GM19035 (cell line): ENCODE results near the gene KRTAP12-2.
"Not testable (repeated sequence)": the region's sequence is repeated elsewhere in the genome, so short reads cannot be mapped to it uniquely, and the experiment has no call there.

Experiments
- ATAC-seq: cut with Tn5 transposase; IDR thresholded peaks from one replicate; pipeline ENCODE4 v1.9.1; 2021; ENCODE audit not compliant: unreplicated experiment

The KRTAP12-2 gene

DNA sequence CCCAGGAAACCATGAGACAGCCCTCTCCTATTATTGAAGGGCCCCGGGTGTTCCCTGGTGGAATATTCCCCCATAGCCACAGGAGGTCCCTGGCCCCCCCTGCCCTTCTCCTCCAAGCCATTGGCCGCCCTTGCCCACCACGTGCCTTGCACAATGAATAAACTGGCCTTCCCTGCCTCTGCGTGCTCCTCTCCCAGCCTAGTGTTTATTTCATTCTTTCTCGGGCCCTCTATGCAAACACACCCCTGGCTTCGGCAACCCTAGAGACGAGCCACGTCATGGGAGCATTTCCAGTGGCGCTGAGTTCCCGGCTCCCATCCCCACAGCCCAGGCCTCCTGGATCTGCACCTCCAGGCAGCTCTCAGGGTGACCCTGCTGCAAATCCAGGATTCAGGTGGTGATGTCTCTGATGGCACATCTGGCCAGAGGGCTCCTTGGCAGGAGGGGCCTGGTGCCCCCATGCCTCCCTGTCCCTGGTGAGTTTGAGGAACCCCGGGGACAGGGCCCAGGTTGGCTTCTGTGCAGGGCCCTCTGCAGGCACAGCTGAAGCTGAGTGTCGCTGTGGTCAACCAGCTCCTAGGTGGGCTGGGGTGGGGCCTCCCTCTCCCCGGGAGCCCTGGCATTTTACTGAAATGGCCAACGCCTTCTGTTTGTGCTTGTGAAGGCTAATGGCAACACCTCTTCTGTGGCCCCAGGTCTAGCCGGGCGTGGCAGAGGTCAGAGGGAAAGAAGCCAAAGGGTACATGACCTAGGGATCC lies 36.4 kb upstream of the KRTAP12-2 start:
- ATAC-seq, result no peak

DNA sequence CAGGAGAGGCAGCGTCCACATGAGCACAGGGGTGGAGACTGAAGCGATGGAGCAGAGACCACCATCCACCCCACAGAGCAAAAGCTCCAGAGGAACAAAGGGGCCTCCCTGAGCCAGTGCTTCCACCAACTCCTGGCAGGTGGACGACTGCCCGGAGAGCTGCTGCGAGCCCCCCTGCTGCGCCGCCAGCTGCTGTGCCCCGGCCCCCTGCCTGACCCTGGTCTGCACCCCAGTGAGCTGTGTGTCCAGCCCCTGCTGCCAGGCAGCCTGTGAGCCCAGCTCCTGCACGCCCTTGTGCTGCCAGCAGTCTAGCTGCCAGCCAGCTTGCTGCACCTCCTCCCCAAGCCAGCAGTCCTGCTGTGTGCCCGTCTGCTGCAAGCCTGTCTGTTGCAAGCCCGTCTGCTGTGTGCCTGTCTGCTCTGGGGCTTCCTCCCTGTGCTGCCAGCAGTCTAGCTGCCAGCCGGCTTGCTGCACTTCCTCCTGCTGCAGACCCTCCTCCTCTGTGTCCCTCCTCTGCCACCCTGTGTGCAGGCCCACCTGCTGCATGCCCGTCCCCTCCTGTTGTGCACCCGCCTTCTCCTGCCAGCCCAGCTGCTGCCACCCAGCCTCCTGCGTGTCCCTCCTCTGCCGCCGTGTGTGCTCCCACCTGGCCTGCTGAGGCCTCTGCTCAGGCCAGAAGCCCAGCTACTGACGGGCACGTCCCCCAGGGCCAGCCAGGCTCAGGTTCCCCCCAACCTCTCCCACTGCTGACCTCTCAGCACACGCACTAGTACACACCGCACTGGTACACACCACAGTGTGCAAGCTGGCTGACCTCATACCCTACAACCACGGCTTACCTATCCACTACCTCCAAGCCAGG lies 35.6 kb upstream of the KRTAP12-2 start:
- no peak for ATAC-seq

DNA sequence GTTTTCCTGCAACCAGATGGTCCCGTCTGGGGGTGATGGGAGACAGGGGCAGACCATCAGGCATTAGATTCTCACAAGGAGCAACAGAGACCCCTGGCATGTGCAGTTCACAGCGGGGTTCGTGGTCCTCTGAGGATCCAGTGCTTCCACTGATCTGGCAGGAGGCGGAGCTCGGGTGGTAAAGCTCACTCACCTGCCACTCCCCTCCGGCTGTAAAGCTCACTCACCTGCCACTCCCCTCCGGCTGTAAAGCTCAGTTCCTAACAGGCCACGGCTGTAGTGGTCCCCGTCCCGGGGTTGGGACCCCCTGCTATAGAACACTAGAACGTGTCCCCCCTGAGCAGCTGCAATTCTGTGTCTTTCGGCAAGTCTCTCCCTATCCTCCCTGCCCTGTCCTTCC lies 34.8 kb upstream of the KRTAP12-2 start:
- ATAC-seq, result no peak

DNA sequence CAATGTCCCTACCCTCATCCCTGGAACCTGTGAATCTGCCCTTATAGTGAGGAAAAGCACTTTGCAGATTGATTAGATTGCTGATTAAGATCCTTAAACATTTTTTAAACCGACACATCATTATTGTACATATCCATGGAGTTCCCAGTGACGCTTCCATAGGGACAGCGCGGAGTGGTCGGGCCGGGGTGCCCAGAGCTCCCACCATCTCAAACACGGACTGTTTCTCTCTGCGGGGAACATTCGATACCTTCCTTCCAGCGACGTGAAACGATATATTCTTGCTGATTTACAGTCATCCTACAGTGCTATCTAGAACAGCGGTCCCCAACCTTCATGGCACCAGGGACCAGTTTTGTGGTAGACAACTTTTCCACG lies 34.3 kb upstream of the KRTAP12-2 start:
- ATAC-seq, result no peak

DNA sequence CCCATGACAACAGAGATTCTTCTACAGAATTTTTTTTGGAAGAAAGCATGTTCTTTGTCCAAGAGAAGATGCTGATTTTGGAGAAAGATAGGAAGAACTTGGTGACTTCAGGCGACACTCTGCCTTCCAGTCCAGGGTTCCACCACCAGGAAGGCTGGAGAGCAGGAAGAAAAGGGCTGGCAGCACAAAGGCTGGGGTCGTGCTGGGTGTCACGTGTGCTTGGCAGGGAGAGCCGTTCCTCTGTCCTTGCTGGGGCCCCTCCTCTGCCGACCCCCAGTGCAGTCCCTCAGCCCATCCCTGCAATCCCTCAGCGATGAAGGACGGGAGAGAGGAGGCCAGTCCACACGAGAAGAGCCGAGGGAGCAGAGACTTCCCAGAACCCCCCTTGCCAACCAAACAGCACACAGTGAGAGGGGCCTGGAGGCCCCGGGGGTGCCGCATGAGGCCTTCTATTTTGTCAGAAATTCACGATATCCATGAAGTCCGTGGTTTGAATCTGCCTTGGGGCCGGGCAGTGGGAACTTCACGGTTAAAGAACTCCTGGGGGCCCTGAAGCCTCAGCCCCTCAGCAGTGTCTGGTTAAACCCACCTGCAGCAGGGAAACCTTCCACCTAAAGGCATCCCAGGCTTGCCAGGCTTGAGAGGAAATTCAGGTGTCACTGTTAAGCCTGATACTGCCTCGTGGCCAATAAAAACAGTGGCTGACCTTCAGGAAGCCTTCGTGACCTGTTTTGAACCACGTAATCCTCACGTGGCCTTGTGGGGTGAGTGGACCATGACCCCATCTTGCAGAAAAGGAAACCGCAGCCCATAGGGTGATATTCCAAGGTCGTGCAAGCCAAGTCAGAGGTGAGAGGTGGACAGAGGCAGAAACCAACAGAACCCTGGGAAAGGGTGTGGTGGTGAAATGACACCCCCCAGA lies 33.6 kb upstream of the KRTAP12-2 start:
- ATAC-seq, result no peak

GRCh38 chr21:44699502-44700001 lies 32.8 kb upstream of the KRTAP12-2 start:
- no peak for ATAC-seq

DNA sequence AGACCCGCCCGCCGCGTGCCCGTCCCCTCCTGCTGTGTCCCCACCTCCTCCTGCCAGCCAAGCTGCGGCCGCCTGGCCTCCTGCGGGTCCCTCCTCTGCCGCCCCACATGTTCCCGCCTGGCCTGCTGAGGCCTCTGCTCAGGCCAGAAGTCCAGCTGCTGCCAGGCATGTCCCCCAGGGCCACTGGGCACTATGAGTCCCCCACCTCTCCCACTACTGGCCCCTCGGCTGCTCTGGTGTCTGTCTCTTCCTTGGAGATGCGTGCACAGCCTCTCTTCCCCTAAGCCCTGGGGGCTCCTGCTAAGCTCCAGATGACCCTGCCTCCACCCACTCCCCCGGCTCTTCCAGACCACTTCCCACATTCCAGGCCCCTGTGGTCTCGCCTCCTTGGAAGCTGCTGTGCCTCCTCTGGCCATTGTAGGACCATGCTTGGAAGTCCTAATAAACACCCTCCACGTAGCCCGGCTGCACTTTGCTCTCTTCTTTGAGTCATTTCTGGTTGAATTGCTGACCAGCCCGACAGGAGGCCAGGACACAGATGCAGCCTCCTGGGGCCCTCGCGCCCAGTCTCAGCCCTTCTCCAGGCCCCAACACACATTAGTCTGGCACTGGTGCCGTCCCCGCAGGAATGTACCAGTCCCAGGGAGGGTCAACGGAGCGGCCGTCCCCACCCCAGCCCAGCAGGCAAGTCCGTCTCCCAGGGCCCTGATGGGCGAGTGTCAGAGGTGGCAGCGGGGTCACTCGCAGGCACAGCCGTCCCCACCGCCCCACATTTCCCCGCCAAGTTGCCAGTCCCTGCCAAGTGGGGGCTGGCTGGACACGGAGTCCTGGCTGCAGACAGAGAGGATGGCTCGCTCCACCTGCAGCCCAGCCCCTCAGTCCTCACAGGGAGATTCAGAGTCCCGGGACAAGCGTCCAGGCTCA lies 31.3 kb upstream of the KRTAP12-2 start:
- no peak for ATAC-seq

DNA sequence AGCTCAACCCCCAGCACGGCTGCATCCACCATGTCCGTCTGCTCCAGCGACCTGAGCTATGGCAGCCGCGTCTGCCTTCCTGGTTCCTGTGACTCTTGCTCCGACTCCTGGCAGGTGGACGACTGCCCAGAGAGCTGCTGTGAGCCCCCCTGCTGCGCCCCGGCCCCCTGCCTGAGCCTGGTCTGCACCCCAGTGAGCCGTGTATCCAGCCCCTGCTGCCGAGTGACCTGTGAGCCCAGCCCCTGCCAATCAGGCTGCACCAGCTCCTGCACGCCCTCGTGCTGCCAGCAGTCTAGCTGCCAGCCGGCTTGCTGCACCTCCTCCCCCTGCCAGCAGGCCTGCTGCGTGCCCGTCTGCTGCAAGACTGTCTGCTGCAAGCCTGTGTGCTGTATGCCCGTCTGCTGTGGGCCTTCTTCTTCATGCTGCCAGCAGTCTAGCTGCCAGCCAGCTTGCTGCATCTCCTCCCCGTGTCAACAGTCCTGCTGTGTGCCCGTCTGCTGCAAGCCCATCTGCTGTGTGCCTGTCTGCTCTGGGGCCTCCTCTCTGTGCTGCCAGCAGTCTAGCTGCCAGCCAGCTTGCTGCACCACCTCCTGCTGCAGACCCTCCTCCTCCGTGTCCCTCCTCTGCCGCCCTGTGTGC lies 30.6 kb upstream of the KRTAP12-2 start, which contains the start of gene KRTAP10-12:
KRTAP10-12 (plus strand) TSS at position 1 of the 639 bp plus-strand sequence; CDS start at position 31, 30 bp downstream.
- ATAC-seq, result not testable (repeated sequence)

DNA sequence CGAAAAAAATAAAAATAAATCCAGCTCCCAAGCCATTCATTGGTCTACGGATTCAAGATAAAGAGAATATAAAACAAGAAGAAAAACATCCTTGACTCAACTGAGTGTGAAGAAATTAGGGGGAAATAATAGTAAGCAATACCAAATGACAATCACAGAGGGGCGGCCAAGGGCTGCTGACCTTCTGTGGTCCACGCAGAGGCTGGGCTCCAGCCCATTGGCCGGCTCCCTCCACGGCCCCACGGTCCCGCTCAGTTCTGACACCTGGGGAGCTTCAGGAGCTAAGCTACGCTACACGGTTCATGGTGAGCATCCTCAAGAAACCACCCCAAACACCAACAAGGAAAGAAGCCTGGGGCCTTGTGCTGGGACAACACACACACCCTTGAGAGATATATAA lies 29.8 kb upstream of the KRTAP12-2 start:
- no peak for ATAC-seq

GRCh38 chr21:44695641-44696040 lies 28.9 kb upstream of the KRTAP12-2 start:
- ATAC-seq, result no peak

DNA sequence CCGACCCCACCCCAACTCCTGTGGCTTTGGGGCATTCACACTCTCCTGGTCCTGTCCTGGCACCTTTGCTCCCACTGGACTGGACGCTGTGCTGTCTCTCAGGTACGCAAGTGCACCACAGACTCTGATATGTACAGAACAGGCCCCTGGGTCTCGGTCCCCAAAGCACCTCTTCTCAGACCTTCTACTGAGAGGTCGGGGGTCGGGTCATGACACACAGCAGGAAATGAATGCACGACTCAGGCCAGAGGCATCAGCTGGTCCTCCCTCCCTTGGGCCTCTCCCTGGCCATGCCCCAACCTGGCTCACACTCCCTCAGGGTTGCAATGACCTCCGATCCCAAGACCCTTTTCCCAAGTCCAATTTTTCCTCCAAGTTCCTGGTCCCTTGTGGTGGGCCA lies 28.5 kb upstream of the KRTAP12-2 start:
- ATAC-seq, result no peak

- no peak for ATAC-seq
Observed at GRCh38 chr21:44694776-44695175, 28.0 kb upstream of the KRTAP12-2 start.

GRCh38 chr21:44692798-44693512 lies 26.2 kb upstream of the KRTAP12-2 start:
- no peak for ATAC-seq

DNA sequence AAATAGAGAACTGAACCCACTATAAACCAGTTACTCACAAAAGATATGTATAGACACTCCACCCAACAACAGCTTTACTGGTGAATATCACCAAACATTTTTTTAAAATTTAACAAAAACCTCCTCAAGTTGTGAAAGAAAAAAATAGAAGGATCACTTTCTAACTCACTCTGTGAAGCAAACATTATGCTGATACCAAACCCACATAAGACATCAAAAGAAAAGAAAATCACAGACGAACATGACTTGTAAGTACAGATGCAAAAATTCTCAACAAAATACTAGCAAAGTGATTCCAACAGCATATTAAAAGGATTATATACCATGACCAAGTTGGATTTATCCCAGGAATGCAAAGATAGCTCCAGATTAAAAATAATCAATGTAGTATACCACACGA lies 25.0 kb upstream of the KRTAP12-2 start:
- ATAC-seq, result no peak

- ATAC-seq, result not testable (repeated sequence)
Observed at GRCh38 chr21:44689740-44690139, 23.0 kb upstream of the KRTAP12-2 start.

DNA sequence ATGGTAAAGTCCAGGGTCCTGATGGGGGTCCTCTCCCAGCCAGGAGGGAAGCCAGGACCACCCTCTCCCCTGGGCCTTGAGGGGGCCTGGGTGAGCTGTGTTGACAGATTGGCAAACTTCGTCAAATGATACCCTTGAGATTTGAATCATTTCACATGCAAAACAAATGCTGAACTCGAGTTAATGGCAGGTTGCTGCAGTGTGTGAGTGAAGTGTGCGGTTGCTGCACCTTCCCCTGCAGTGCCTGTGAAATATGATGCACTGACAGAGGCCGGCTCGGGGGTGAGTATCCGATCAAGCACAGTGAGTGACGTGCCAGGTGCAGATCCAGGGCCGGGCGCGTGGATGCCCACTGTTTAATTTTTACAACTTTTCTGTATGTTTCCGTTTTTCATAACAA lies 20.9 kb upstream of the KRTAP12-2 start:
- ATAC-seq, result no peak

- no peak for ATAC-seq
Observed at GRCh38 chr21:44686843-44687561, 20.3 kb upstream of the KRTAP12-2 start.
